Medulla oblongata (tissue), 1 donor: Measurements from ENCODE around the gene NDST1.

Experiments used
- DNase-seq: peaks from one replicate; pipeline ENCODE4 v3.0.0-alpha.2; 2015; ENCODE audit errors: extremely low spot score

The NDST1 gene

GRCh38 chr5:150544611-150545219 lies 36.8 kb downstream of the NDST1 start:
- DNase-seq, result peak; percentile 84

GRCh38 chr5:150545246-150545645 lies 37.3 kb downstream of the NDST1 start:
- no peak for DNase-seq

GRCh38 chr5:150548123-150548522 lies 40.2 kb downstream of the NDST1 start:
- DNase-seq, result no peak

GRCh38 chr5:150549735-150550134 lies 41.8 kb downstream of the NDST1 start:
- DNase-seq, result no peak

GRCh38 chr5:150550286-150550685 lies 42.4 kb downstream of the NDST1 start:
- DNase-seq, result no peak

- DNase-seq, result no peak
Measured at GRCh38 chr5:150551066-150551465, 43.1 kb downstream of the NDST1 start.

- no peak for DNase-seq
Measured at GRCh38 chr5:150553402-150553801, 45.5 kb downstream of the NDST1 start.

GRCh38 chr5:150553911-150554310 lies 46.0 kb downstream of the NDST1 start:
- DNase-seq, result no peak

- DNase-seq, result no peak
Measured at GRCh38 chr5:150554857-150555256, 46.9 kb downstream of the NDST1 start.

- DNase-seq, result no peak
Measured at GRCh38 chr5:150556106-150556505, 48.2 kb downstream of the NDST1 start.

GRCh38 chr5:150556859-150557508 lies 49.1 kb downstream of the NDST1 start:
- peak; percentile 14 for DNase-seq

GRCh38 chr5:150557509-150557872 lies 49.6 kb downstream of the NDST1 start:
- DNase-seq, result peak; percentile 8

- no peak for DNase-seq
Measured at GRCh38 chr5:150558088-150558621, 50.2 kb downstream of the NDST1 start.

GRCh38 chr5:150559088-150559487 lies 51.2 kb downstream of the NDST1 start:
- DNase-seq, result no peak

- DNase-seq, result no peak
Measured at GRCh38 chr5:150559701-150560100, 51.8 kb downstream of the NDST1 start.

GRCh38 chr5:150560401-150561191 lies 52.7 kb downstream of the NDST1 start:
- peak; percentile 97 for DNase-seq

GRCh38 chr5:150561192-150561512 lies 53.2 kb downstream of the NDST1 start:
- no peak for DNase-seq

GRCh38 chr5:150561571-150562275 lies 53.8 kb downstream of the NDST1 start:
- no peak for DNase-seq

GRCh38 chr5:150562832-150563231 lies 54.9 kb downstream of the NDST1 start:
- no peak for DNase-seq

GRCh38 chr5:150565868-150566267 lies 57.9 kb downstream of the NDST1 start:
- no peak for DNase-seq

- no peak for DNase-seq
Measured at GRCh38 chr5:150567031-150567717, 59.2 kb downstream of the NDST1 start.

GRCh38 chr5:150568663-150569062 lies 60.7 kb downstream of the NDST1 start:
- no peak for DNase-seq
